ENCODE data around the gene KNCN. TPM values are rescaled to one million over a fixed set of nuclear protein-coding genes. Genes with fewer than 3 reads are reported as not detected.

The KNCN gene
- total RNA-seq, 2 donors from 2014 or later, result not detected

GRCh38 chr1:46520063-46520911 lies 31.2 kb downstream of the KNCN start:
- H3K27me3 ChIP-seq, result no peaks in the 10 kb centered on the region
- no peaks in the 10 kb centered on the region for H3K36me3 ChIP-seq
- peak; percentile 61 for DNase-seq (ENCODE audit: low spot score)
- no peaks in the 10 kb centered on the region for H3K9me3 ChIP-seq
- no peak for TF ChIP-seq CTCF (IDR thresholded peaks at IDR 0.05)
- no peak overlapping the region for H3K27ac ChIP-seq
- peaks cover 0 to 10% of the 10 kb centered on the region in 2 donors for H3K4me1 ChIP-seq
- H3K4me3 ChIP-seq, result no peak overlapping the region

- Histone ChIP-seq H3K27ac (no peak overlapping the region), H3K4me3 (no peak overlapping the region), H3K27me3 (no peaks in the 10 kb centered on the region), H3K9me3 (no peaks in the 10 kb centered on the region), H3K36me3 (no peaks in the 10 kb centered on the region), H3K4me1 (peaks cover 0 to 10% of the 10 kb centered on the region in 2 donors)
- DNase-seq (ENCODE audit: low spot score), result no peak
- TF ChIP-seq CTCF (IDR thresholded peaks at IDR 0.05), result no peak
Measured at GRCh38 chr1:46519209-46519608, 32.2 kb downstream of the KNCN start.

GRCh38 chr1:46517932-46518498 lies 33.4 kb downstream of the KNCN start:
- DNase-seq (ENCODE audit: low spot score), result no peak
- no peaks in the 10 kb centered on the region for H3K9me3 ChIP-seq
- no peak overlapping the region for H3K27ac ChIP-seq
- no peaks in the 10 kb centered on the region for H3K36me3 ChIP-seq
- H3K4me1 ChIP-seq, result peaks cover 0 to 9% of the 10 kb centered on the region in 2 donors
- H3K27me3 ChIP-seq, result no peaks in the 10 kb centered on the region
- no peak for TF ChIP-seq CTCF (IDR thresholded peaks at IDR 0.05)
- no peak overlapping the region for H3K4me3 ChIP-seq

- no peak for TF ChIP-seq CTCF (IDR thresholded peaks at IDR 0.05)
- H3K4me1 ChIP-seq, result no peaks in the 10 kb centered on the region
- no peaks in the 10 kb centered on the region for H3K27me3 ChIP-seq
- H3K36me3 ChIP-seq, result no peaks in the 10 kb centered on the region
- DNase-seq (ENCODE audit: low spot score), result no peak
- H3K9me3 ChIP-seq, result no peaks in the 10 kb centered on the region
- no peak overlapping the region for H3K4me3 ChIP-seq
- H3K27ac ChIP-seq, result no peak overlapping the region
Measured at GRCh38 chr1:46517010-46517600, 34.3 kb downstream of the KNCN start.

- H3K27ac ChIP-seq, result no peak overlapping the region
- no peaks in the 10 kb centered on the region for H3K36me3 ChIP-seq
- no peak overlapping the region for H3K4me3 ChIP-seq
- DNase-seq (ENCODE audit: low spot score), result no peak
- no peaks in the 10 kb centered on the region for H3K9me3 ChIP-seq
- no peak for TF ChIP-seq CTCF (IDR thresholded peaks at IDR 0.05)
- no peaks in the 10 kb centered on the region for H3K27me3 ChIP-seq
- H3K4me1 ChIP-seq, result no peaks in the 10 kb centered on the region
Measured at GRCh38 chr1:46516200-46516950, 35.1 kb downstream of the KNCN start.

All from right atrium auricular region (tissue), 2 donors.